Measurements from ENCODE around the gene EDEM2. TPM values are rescaled to one million over a fixed set of nuclear protein-coding genes. Genes with fewer than 3 reads are reported as not detected.

EDEM2 gene
- total RNA-seq, 1 experiment from 2014 or later: 22.8 TPM

DNA sequence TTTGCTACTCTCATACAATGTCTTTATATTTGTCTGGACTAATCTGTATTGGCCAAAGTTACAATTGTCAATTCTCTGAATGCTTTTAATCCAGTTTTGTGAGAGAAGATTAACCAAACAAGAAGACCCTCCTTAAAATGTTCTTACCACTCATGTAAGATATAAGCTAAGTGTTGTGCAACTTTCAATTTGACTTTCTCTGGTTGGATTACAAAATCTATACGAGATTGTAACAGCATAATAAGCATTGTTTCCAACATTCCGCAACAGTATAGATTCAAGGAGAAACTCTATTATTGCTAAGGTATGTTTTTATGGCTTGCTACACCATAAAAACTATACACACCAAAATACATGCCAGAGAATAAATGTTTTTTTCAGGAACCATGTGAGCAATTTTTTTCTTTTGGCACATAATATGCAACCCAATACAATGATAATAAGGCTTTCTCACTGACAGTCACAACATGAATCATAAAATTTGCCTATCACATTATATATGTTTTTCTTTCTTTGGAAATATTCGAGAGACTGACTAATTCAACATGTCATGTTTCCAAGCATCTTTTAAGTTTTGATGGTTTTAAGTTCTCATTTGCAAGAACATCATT, 42.3 kb downstream of the EDEM2 start:
- Histone ChIP-seq H3K9ac (ENCODE audit: low read length) (no peak overlapping the region), H3K27ac (ENCODE audit: low read depth, low read length) (no peak overlapping the region), H3K79me2 (ENCODE audit: insufficient read depth, low read length) (no peaks in the 10 kb centered on the region), H4K20me1 (ENCODE audit: insufficient read depth) (no peaks in the 10 kb centered on the region), H3K9me2 (ENCODE audit: insufficient read depth) (no peaks in the 10 kb centered on the region), H3K9me3 (ENCODE audit: control insufficient read depth in 1 of 2, insufficient read depth in 1 of 2, low read depth in 1 of 2, low read length in 2 of 2) (no peaks in the 10 kb centered on the region), H3K4me2 (ENCODE audit: low read length) (no peak overlapping the region), H2AFZ (ENCODE audit: low read depth, low read length, poor library complexity, severe bottlenecking) (no peak overlapping the region), H3K36me3 (ENCODE audit: control insufficient read depth in 1 of 2, insufficient read depth in 2 of 2, low read length in 2 of 2) (no peaks in the 10 kb centered on the region), H3K4me1 (ENCODE audit: control insufficient read depth in 1 of 2, insufficient read depth in 2 of 2, low read length in 2 of 2) (no peaks in the 10 kb centered on the region), H3K27me3 (ENCODE audit: insufficient read depth, low read length) (no peaks in the 10 kb centered on the region), H3K4me3 (replicated peaks in 1 of 2; ENCODE audit: low read depth in 1 of 2, low read length in 2 of 2) (no peak overlapping the region)
- POLR2A ChIA-PET: no interaction called here
- no TSS peak for BruUV-seq (replicated peaks)
- RAD21 ChIA-PET (ENCODE audit: low non-redundant PET in 1 of 2, low total read pairs in 2 of 2, uncharacterized antibody in 2 of 2, unreplicated experiment in 2 of 2): no interaction called here
- CTCF ChIA-PET: interaction anchor here (1.0 kb wide), 1 partner anchor 8 kb away, joined by 3 read pairs; no protein-coding TSS in a partner anchor
- DNase-seq (ENCODE audit: low read depth, low spot score) (no peak), ATAC-seq (no peak)
- TF ChIP-seq SP1 (IDR thresholded peaks at IDR 0.05; ENCODE audit: low read depth) (no peak), ZNF274 (IDR thresholded peaks at IDR 0.05; ENCODE audit: low read depth, low read length) (no peak), TCF7L2 (IDR thresholded peaks at IDR 0.05; ENCODE audit: borderline replicate concordance, extremely low read depth, insufficient read depth, insufficient read length) (no peak), CBX3 (IDR thresholded peaks at IDR 0.05; ENCODE audit: low read depth) (no peak), RAD21 (IDR thresholded peaks at IDR 0.05; ENCODE audit: low read depth) (no peak), JUND (IDR thresholded peaks at IDR 0.05) (no peak), POLR2AphosphoS5 (IDR thresholded peaks at IDR 0.05; ENCODE audit: low read depth, low read length) (no peak), EGR1 (IDR thresholded peaks at IDR 0.05; ENCODE audit: low read depth) (no peak), ELF1 (IDR thresholded peaks at IDR 0.05; ENCODE audit: borderline replicate concordance, low read depth) (no peak), FOSL1 (IDR thresholded peaks at IDR 0.05; ENCODE audit: low read depth) (no peak), YY1 (IDR thresholded peaks at IDR 0.05; ENCODE audit: extremely low read depth, insufficient replicate concordance, low read depth, low read length) (no peak), SIN3A (IDR thresholded peaks at IDR 0.05; ENCODE audit: low read depth) (no peak)
- TF ChIP-seq, protein P1, sequence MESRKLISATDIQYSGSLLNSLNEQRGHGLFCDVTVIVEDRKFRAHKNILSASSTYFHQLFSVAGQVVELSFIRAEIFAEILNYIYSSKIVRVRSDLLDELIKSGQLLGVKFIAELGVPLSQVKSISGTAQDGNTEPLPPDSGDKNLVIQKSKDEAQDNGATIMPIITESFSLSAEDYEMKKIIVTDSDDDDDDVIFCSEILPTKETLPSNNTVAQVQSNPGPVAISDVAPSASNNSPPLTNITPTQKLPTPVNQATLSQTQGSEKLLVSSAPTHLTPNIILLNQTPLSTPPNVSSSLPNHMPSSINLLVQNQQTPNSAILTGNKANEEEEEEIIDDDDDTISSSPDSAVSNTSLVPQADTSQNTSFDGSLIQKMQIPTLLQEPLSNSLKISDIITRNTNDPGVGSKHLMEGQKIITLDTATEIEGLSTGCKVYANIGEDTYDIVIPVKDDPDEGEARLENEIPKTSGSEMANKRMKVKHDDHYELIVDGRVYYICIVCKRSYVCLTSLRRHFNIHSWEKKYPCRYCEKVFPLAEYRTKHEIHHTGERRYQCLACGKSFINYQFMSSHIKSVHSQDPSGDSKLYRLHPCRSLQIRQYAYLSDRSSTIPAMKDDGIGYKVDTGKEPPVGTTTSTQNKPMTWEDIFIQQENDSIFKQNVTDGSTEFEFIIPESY (IDR thresholded peaks at IDR 0.05; ENCODE audit: extremely low read depth, insufficient replicate concordance, low read length): no peak
- TF ChIP-seq, protein P2, sequence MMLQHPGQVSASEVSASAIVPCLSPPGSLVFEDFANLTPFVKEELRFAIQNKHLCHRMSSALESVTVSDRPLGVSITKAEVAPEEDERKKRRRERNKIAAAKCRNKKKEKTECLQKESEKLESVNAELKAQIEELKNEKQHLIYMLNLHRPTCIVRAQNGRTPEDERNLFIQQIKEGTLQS (IDR thresholded peaks at IDR 0.05): no peak
- TF ChIP-seq, protein P3, sequence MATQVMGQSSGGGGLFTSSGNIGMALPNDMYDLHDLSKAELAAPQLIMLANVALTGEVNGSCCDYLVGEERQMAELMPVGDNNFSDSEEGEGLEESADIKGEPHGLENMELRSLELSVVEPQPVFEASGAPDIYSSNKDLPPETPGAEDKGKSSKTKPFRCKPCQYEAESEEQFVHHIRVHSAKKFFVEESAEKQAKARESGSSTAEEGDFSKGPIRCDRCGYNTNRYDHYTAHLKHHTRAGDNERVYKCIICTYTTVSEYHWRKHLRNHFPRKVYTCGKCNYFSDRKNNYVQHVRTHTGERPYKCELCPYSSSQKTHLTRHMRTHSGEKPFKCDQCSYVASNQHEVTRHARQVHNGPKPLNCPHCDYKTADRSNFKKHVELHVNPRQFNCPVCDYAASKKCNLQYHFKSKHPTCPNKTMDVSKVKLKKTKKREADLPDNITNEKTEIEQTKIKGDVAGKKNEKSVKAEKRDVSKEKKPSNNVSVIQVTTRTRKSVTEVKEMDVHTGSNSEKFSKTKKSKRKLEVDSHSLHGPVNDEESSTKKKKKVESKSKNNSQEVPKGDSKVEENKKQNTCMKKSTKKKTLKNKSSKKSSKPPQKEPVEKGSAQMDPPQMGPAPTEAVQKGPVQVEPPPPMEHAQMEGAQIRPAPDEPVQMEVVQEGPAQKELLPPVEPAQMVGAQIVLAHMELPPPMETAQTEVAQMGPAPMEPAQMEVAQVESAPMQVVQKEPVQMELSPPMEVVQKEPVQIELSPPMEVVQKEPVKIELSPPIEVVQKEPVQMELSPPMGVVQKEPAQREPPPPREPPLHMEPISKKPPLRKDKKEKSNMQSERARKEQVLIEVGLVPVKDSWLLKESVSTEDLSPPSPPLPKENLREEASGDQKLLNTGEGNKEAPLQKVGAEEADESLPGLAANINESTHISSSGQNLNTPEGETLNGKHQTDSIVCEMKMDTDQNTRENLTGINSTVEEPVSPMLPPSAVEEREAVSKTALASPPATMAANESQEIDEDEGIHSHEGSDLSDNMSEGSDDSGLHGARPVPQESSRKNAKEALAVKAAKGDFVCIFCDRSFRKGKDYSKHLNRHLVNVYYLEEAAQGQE (IDR thresholded peaks at IDR 0.05; ENCODE audit: low read depth): no peak
- TF ChIP-seq, protein P4, sequence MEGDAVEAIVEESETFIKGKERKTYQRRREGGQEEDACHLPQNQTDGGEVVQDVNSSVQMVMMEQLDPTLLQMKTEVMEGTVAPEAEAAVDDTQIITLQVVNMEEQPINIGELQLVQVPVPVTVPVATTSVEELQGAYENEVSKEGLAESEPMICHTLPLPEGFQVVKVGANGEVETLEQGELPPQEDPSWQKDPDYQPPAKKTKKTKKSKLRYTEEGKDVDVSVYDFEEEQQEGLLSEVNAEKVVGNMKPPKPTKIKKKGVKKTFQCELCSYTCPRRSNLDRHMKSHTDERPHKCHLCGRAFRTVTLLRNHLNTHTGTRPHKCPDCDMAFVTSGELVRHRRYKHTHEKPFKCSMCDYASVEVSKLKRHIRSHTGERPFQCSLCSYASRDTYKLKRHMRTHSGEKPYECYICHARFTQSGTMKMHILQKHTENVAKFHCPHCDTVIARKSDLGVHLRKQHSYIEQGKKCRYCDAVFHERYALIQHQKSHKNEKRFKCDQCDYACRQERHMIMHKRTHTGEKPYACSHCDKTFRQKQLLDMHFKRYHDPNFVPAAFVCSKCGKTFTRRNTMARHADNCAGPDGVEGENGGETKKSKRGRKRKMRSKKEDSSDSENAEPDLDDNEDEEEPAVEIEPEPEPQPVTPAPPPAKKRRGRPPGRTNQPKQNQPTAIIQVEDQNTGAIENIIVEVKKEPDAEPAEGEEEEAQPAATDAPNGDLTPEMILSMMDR (IDR thresholded peaks at IDR 0.05 in 2 of 3, conservative IDR thresholded peaks at IDR 0.05 in 1 of 3; ENCODE audit: borderline replicate concordance in 1 of 3, insufficient read depth in 1 of 3, low read depth in 2 of 3, low read length in 2 of 3): no peak
- intact Hi-C loops (cut with micrococcal nuclease): no loop called here

All from HCT116 (cell line).